Measurements from ENCODE around the gene FER1L5.

DNA sequence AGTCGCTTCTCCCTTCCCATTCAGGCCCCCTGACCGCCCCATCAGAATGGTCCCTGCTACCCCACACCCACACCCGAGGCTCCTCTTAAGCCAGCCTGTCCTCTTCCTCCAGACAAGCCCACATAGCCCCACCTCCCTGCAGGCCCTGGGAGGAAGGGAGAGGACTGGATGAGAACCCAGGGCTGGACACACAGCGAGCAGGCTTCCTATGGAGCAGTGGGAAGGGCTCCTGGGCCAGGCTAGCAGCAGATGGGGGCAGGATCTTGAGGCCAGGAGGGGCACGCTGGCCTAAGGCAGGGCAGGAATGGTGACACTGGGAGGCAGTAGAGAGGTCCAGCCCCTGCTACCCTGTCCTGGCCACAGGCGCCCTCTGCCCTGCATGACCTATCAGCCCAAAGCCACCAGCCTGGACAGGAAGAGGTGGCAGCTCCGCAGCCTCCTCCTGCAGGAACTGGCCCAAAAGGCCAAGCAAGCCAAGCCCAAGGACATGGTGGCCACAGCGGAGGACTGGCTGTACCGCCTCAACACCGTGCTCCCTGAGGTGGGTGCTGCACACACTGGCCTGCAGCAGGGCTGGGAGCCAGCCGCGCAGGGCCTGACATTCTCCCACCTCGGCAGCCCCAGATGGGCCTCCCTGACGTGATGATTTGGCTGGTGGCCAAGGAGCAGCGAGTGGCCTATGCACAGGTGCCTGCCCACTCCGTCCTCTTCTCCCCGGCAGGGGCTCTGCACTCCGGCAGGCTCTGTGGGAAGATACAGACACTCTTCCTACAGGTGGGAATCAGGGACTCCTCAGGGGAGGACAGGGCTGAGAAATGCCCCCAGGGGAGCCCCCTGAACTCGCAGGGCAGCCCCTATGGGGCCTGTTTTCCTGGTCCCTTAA is 43.3 kb downstream of the FER1L5 start:
- TF ChIP-seq CTCF (IDR thresholded peaks at IDR 0.05): no peak
- no peak for TF ChIP-seq POLR2AphosphoS5 (IDR thresholded peaks at IDR 0.05)
- TF ChIP-seq EP300 (IDR thresholded peaks at IDR 0.05): no peak
